Measurements from ENCODE around the gene BCAS1.

- TF ChIP-seq, protein P1, sequence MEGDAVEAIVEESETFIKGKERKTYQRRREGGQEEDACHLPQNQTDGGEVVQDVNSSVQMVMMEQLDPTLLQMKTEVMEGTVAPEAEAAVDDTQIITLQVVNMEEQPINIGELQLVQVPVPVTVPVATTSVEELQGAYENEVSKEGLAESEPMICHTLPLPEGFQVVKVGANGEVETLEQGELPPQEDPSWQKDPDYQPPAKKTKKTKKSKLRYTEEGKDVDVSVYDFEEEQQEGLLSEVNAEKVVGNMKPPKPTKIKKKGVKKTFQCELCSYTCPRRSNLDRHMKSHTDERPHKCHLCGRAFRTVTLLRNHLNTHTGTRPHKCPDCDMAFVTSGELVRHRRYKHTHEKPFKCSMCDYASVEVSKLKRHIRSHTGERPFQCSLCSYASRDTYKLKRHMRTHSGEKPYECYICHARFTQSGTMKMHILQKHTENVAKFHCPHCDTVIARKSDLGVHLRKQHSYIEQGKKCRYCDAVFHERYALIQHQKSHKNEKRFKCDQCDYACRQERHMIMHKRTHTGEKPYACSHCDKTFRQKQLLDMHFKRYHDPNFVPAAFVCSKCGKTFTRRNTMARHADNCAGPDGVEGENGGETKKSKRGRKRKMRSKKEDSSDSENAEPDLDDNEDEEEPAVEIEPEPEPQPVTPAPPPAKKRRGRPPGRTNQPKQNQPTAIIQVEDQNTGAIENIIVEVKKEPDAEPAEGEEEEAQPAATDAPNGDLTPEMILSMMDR (IDR thresholded peaks at IDR 0.05) = no peak
- TF ChIP-seq EZH2 (IDR thresholded peaks at IDR 0.05; ENCODE audit: borderline replicate concordance, insufficient read depth, low read depth, low read length, poor library complexity, severe bottlenecking) = no peak
These were observed 56.0 kb downstream of the BCAS1 start for GRCh38 chr20:54014293-54014926.

Measured in B cell (primary cell).